ENCODE measurements around the gene MYRIP. TPM values are rescaled to one million over a fixed set of nuclear protein-coding genes. Genes with fewer than 3 reads are reported as not detected.

The MYRIP gene
- total RNA-seq, 1 donor from 2014 or later: 1.0 TPM

- Histone ChIP-seq H3K4me3 (ENCODE audit: low read length in 3 of 3) (no peak overlapping the region), H3K4me1 (ENCODE audit: control insufficient read depth in 3 of 3, insufficient read depth in 3 of 3, low read length in 3 of 3) (peaks cover 8 to 12% (median 11%) of the 10 kb centered on the region in 3 donors), H3K36me3 (ENCODE audit: control insufficient read depth in 3 of 3, insufficient read depth in 3 of 3, low read length in 3 of 3) (no peaks in the 10 kb centered on the region), H3K27ac (ENCODE audit: low read depth, low read length) (no peak overlapping the region), H3K9me3 (ENCODE audit: control insufficient read depth in 3 of 3, low read length in 3 of 3) (no peaks in the 10 kb centered on the region), H3K27me3 (ENCODE audit: control insufficient read depth in 3 of 3, insufficient read depth in 3 of 3, low read length in 3 of 3) (peaks cover 3 to 6% (median 5%) of the 10 kb centered on the region in 3 donors), H3K9ac (ENCODE audit: low read depth in 1 of 3, low read length in 3 of 3) (no peak overlapping the region)
Observed at GRCh38 chr3:39804951-39805350, 4.5 kb upstream of the MYRIP start.

GRCh38 chr3:39805650-39806049, 3.8 kb upstream of the MYRIP start:
- H3K27ac ChIP-seq (ENCODE audit: low read depth, low read length): no peak overlapping the region
- peaks cover 10 to 13% (median 12%) of the 10 kb centered on the region in 3 donors for H3K27me3 ChIP-seq (ENCODE audit: control insufficient read depth in 3 of 3, insufficient read depth in 3 of 3, low read length in 3 of 3)
- no peaks in the 10 kb centered on the region for H3K36me3 ChIP-seq (ENCODE audit: control insufficient read depth in 3 of 3, insufficient read depth in 3 of 3, low read length in 3 of 3)
- H3K9me3 ChIP-seq (ENCODE audit: control insufficient read depth in 3 of 3, low read length in 3 of 3): no peaks in the 10 kb centered on the region
- no peak overlapping the region for H3K9ac ChIP-seq (ENCODE audit: low read depth in 1 of 3, low read length in 3 of 3)
- H3K4me1 ChIP-seq (ENCODE audit: control insufficient read depth in 3 of 3, insufficient read depth in 3 of 3, low read length in 3 of 3): peaks cover 12 to 19% (median 18%) of the 10 kb centered on the region in 3 donors
- H3K4me3 ChIP-seq (ENCODE audit: low read length in 3 of 3): no peak overlapping the region

GRCh38 chr3:39806820-39807219, 2.6 kb upstream of the MYRIP start:
- Histone ChIP-seq H3K4me1 (ENCODE audit: control insufficient read depth in 3 of 3, insufficient read depth in 3 of 3, low read length in 3 of 3) (peaks cover 14 to 22% (median 20%) of the 10 kb centered on the region in 3 donors), H3K9ac (ENCODE audit: low read depth in 1 of 3, low read length in 3 of 3) (no peak overlapping the region), H3K27ac (ENCODE audit: low read depth, low read length) (no peak overlapping the region), H3K9me3 (ENCODE audit: control insufficient read depth in 3 of 3, low read length in 3 of 3) (no peaks in the 10 kb centered on the region), H3K27me3 (ENCODE audit: control insufficient read depth in 3 of 3, insufficient read depth in 3 of 3, low read length in 3 of 3) (peaks cover 20 to 23% (median 21%) of the 10 kb centered on the region in 3 donors), H3K36me3 (ENCODE audit: control insufficient read depth in 3 of 3, insufficient read depth in 3 of 3, low read length in 3 of 3) (no peaks in the 10 kb centered on the region), H3K4me3 (ENCODE audit: low read length in 3 of 3) (no peak overlapping the region)

GRCh38 chr3:39808467-39809180, 785 bp upstream of the MYRIP start:
- H3K27ac ChIP-seq (ENCODE audit: low read depth, low read length): no peak overlapping the region
- peak overlapping the region; percentile 50 to 66 (median 57) for H3K9ac ChIP-seq (ENCODE audit: low read depth in 1 of 3, low read length in 3 of 3)
- peaks cover 23 to 33% (median 31%) of the 10 kb centered on the region in 3 donors for H3K27me3 ChIP-seq (ENCODE audit: control insufficient read depth in 3 of 3, insufficient read depth in 3 of 3, low read length in 3 of 3)

GRCh38 chr3:39809995-39810595, 686 bp downstream of the MYRIP start:
- peak overlapping the region; percentile 61 to 70 (median 63) for H3K9ac ChIP-seq (ENCODE audit: low read depth in 1 of 3, low read length in 3 of 3)
- H3K27me3 ChIP-seq (ENCODE audit: control insufficient read depth in 3 of 3, insufficient read depth in 3 of 3, low read length in 3 of 3): peaks cover 23 to 33% (median 31%) of the 10 kb centered on the region in 3 donors
- H3K36me3 ChIP-seq (ENCODE audit: control insufficient read depth in 3 of 3, insufficient read depth in 3 of 3, low read length in 3 of 3): no peaks in the 10 kb centered on the region
- peaks cover 14 to 22% (median 20%) of the 10 kb centered on the region in 3 donors for H3K4me1 ChIP-seq (ENCODE audit: control insufficient read depth in 3 of 3, insufficient read depth in 3 of 3, low read length in 3 of 3)
- H3K4me3 ChIP-seq (ENCODE audit: low read length in 3 of 3): peak overlapping the region; percentile 66 to 78 (median 72)
- H3K9me3 ChIP-seq (ENCODE audit: control insufficient read depth in 3 of 3, low read length in 3 of 3): no peaks in the 10 kb centered on the region
- H3K27ac ChIP-seq (ENCODE audit: low read depth, low read length): no peak overlapping the region

More at GRCh38 chr3:39808467-39809180, 785 bp upstream of the MYRIP start:
- H3K4me3 ChIP-seq (ENCODE audit: low read length in 3 of 3): peak overlapping the region; percentile 64 to 69 (median 68)
- no peaks in the 10 kb centered on the region for H3K36me3 ChIP-seq (ENCODE audit: control insufficient read depth in 3 of 3, insufficient read depth in 3 of 3, low read length in 3 of 3)
- no peaks in the 10 kb centered on the region for H3K9me3 ChIP-seq (ENCODE audit: control insufficient read depth in 3 of 3, low read length in 3 of 3)
- peaks cover 14 to 22% (median 20%) of the 10 kb centered on the region in 3 donors for H3K4me1 ChIP-seq (ENCODE audit: control insufficient read depth in 3 of 3, insufficient read depth in 3 of 3, low read length in 3 of 3)

GRCh38 chr3:39810647-39811161, 1.3 kb downstream of the MYRIP start:
- Histone ChIP-seq H3K4me3 (ENCODE audit: low read length in 3 of 3) (peak overlapping the region; percentile 66 to 78 (median 72)), H3K4me1 (ENCODE audit: control insufficient read depth in 3 of 3, insufficient read depth in 3 of 3, low read length in 3 of 3) (peaks cover 14 to 22% (median 20%) of the 10 kb centered on the region in 3 donors), H3K9ac (ENCODE audit: low read depth in 1 of 3, low read length in 3 of 3) (no peak overlapping the region), H3K36me3 (ENCODE audit: control insufficient read depth in 3 of 3, insufficient read depth in 3 of 3, low read length in 3 of 3) (no peaks in the 10 kb centered on the region), H3K9me3 (ENCODE audit: control insufficient read depth in 3 of 3, low read length in 3 of 3) (no peaks in the 10 kb centered on the region), H3K27me3 (ENCODE audit: control insufficient read depth in 3 of 3, insufficient read depth in 3 of 3, low read length in 3 of 3) (peaks cover 23 to 33% (median 31%) of the 10 kb centered on the region in 3 donors), H3K27ac (ENCODE audit: low read depth, low read length) (no peak overlapping the region)

GRCh38 chr3:39811561-39811960, 2.2 kb downstream of the MYRIP start:
- Histone ChIP-seq H3K36me3 (ENCODE audit: control insufficient read depth in 3 of 3, insufficient read depth in 3 of 3, low read length in 3 of 3) (no peaks in the 10 kb centered on the region), H3K4me1 (ENCODE audit: control insufficient read depth in 3 of 3, insufficient read depth in 3 of 3, low read length in 3 of 3) (peaks cover 14 to 22% (median 20%) of the 10 kb centered on the region in 3 donors), H3K9ac (ENCODE audit: low read depth in 1 of 3, low read length in 3 of 3) (peak overlapping the region in 1 of 3 donors; percentile 16), H3K27me3 (ENCODE audit: control insufficient read depth in 3 of 3, insufficient read depth in 3 of 3, low read length in 3 of 3) (peaks cover 23 to 33% (median 31%) of the 10 kb centered on the region in 3 donors), H3K27ac (ENCODE audit: low read depth, low read length) (no peak overlapping the region), H3K4me3 (ENCODE audit: low read length in 3 of 3) (no peak overlapping the region), H3K9me3 (ENCODE audit: control insufficient read depth in 3 of 3, low read length in 3 of 3) (no peaks in the 10 kb centered on the region)

- H3K27ac ChIP-seq (ENCODE audit: low read depth, low read length): no peak overlapping the region
- H3K4me1 ChIP-seq (ENCODE audit: control insufficient read depth in 3 of 3, insufficient read depth in 3 of 3, low read length in 3 of 3): peaks cover 14 to 22% (median 20%) of the 10 kb centered on the region in 3 donors
- H3K27me3 ChIP-seq (ENCODE audit: control insufficient read depth in 3 of 3, insufficient read depth in 3 of 3, low read length in 3 of 3): peaks cover 23 to 33% (median 29%) of the 10 kb centered on the region in 3 donors
- no peaks in the 10 kb centered on the region for H3K9me3 ChIP-seq (ENCODE audit: control insufficient read depth in 3 of 3, low read length in 3 of 3)
- H3K36me3 ChIP-seq (ENCODE audit: control insufficient read depth in 3 of 3, insufficient read depth in 3 of 3, low read length in 3 of 3): no peaks in the 10 kb centered on the region
- H3K9ac ChIP-seq (ENCODE audit: low read depth in 1 of 3, low read length in 3 of 3): no peak overlapping the region
- no peak overlapping the region for H3K4me3 ChIP-seq (ENCODE audit: low read length in 3 of 3)
Observed at GRCh38 chr3:39812537-39812936, 3.1 kb downstream of the MYRIP start.

- Histone ChIP-seq H3K27ac (ENCODE audit: low read depth, low read length) (no peak overlapping the region), H3K27me3 (ENCODE audit: control insufficient read depth in 3 of 3, insufficient read depth in 3 of 3, low read length in 3 of 3) (peaks cover 23 to 33% (median 29%) of the 10 kb centered on the region in 3 donors), H3K9me3 (ENCODE audit: control insufficient read depth in 3 of 3, low read length in 3 of 3) (no peaks in the 10 kb centered on the region)
Observed at GRCh38 chr3:39814007-39814406, 4.6 kb downstream of the MYRIP start.

GRCh38 chr3:39819899-39820298, 10.5 kb downstream of the MYRIP start:
- Histone ChIP-seq H3K36me3 (ENCODE audit: control insufficient read depth in 3 of 3, insufficient read depth in 3 of 3, low read length in 3 of 3) (no peaks in the 10 kb centered on the region), H3K27ac (ENCODE audit: low read depth, low read length) (no peak overlapping the region)

More at GRCh38 chr3:39814007-39814406, 4.6 kb downstream of the MYRIP start:
- peaks cover 11 to 15% (median 14%) of the 10 kb centered on the region in 3 donors for H3K4me1 ChIP-seq (ENCODE audit: control insufficient read depth in 3 of 3, insufficient read depth in 3 of 3, low read length in 3 of 3)
- no peak overlapping the region for H3K4me3 ChIP-seq (ENCODE audit: low read length in 3 of 3)
- no peak overlapping the region for H3K9ac ChIP-seq (ENCODE audit: low read depth in 1 of 3, low read length in 3 of 3)
- no peaks in the 10 kb centered on the region for H3K36me3 ChIP-seq (ENCODE audit: control insufficient read depth in 3 of 3, insufficient read depth in 3 of 3, low read length in 3 of 3)

More at GRCh38 chr3:39819899-39820298, 10.5 kb downstream of the MYRIP start:
- Histone ChIP-seq H3K4me3 (ENCODE audit: low read length in 3 of 3) (no peak overlapping the region), H3K4me1 (ENCODE audit: control insufficient read depth in 3 of 3, insufficient read depth in 3 of 3, low read length in 3 of 3) (peaks cover 0 to 3% (median 0%) of the 10 kb centered on the region in 3 donors), H3K9ac (ENCODE audit: low read depth in 1 of 3, low read length in 3 of 3) (no peak overlapping the region), H3K9me3 (ENCODE audit: control insufficient read depth in 3 of 3, low read length in 3 of 3) (no peaks in the 10 kb centered on the region), H3K27me3 (ENCODE audit: control insufficient read depth in 3 of 3, insufficient read depth in 3 of 3, low read length in 3 of 3) (no peaks in the 10 kb centered on the region)
